ENCODE results near the gene FOXL1.
A peak's percentile ranks its signal among the peaks of the same experiment; 100 is the strongest.

The FOXL1 gene

DNA sequence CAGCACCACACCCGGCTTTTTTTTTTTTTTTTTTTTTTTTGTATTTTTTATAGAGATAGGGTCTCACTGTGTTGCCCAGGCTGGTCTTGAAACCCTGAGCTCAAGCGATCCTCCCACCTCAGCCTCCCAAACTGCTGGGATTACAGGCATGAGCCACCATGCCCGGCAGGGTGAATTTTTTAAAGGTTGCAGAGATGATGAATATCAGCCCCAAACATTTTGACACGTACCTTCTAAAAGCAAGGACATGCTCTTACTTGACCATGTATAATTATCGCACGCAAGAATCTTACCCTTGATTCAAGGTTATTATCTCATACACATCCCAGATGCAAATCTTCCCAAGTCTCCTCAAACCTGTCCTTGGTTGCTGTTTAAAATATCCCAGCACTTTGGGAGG lies 16.0 kb upstream of the FOXL1 start:
- no peak overlapping the region for H3K4me3 ChIP-seq (replicated peaks in 1 of 2; ENCODE audit: low read depth in 2 of 2, low read length in 2 of 2)
- TF ChIP-seq, protein P1, sequence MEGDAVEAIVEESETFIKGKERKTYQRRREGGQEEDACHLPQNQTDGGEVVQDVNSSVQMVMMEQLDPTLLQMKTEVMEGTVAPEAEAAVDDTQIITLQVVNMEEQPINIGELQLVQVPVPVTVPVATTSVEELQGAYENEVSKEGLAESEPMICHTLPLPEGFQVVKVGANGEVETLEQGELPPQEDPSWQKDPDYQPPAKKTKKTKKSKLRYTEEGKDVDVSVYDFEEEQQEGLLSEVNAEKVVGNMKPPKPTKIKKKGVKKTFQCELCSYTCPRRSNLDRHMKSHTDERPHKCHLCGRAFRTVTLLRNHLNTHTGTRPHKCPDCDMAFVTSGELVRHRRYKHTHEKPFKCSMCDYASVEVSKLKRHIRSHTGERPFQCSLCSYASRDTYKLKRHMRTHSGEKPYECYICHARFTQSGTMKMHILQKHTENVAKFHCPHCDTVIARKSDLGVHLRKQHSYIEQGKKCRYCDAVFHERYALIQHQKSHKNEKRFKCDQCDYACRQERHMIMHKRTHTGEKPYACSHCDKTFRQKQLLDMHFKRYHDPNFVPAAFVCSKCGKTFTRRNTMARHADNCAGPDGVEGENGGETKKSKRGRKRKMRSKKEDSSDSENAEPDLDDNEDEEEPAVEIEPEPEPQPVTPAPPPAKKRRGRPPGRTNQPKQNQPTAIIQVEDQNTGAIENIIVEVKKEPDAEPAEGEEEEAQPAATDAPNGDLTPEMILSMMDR (IDR thresholded peaks at IDR 0.05; ENCODE audit: low read depth, low read length) = no peak
- DNase-seq (ENCODE audit: low read depth in 2 of 2) = no peak

- peak overlapping the region; percentile 6 to 42 for H3K4me3 ChIP-seq (replicated peaks in 1 of 2; ENCODE audit: low read depth in 2 of 2, low read length in 2 of 2)
- peak; percentile 93 to 96 for DNase-seq (ENCODE audit: low read depth in 2 of 2)
- TF ChIP-seq, protein P1 (IDR thresholded peaks at IDR 0.05; ENCODE audit: low read depth, low read length) = peak; percentile 100
These were observed 14.6 kb upstream of the FOXL1 start for GRCh38 chr16:86563469-86564345.

DNA sequence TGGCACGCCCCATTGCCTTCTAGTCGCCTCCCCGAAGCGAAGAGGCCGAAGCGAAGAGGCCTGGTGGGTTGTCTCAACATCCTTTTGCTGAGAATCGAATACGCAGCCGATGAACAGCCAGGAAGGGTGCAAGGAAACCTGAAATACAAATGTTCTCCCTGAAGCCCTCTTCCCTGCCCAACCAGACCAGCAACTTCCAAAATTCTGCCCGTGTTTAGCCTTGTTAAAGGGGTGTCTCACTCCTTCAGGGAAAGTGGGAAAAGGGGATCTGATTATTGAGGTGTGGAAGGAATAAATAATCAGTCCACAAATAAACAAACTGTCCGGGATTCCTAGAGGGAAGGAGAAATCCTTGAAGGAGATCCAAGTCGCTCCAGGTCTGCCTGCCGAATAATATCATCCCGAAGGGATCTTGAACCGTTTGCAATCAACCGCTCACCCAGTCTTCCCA lies 13.1 kb upstream of the FOXL1 start:
- TF ChIP-seq, protein P1 (IDR thresholded peaks at IDR 0.05; ENCODE audit: low read depth, low read length) = no peak
- DNase-seq (ENCODE audit: low read depth in 2 of 2) = peak in 1 of 2 donors; percentile 44
- peak overlapping the region in 1 of 2 donors; percentile 87 for H3K4me3 ChIP-seq (replicated peaks in 1 of 2; ENCODE audit: low read depth in 2 of 2, low read length in 2 of 2)

GRCh38 chr16:86565644-86566511 lies 12.5 kb upstream of the FOXL1 start:
- TF ChIP-seq, protein P1 (IDR thresholded peaks at IDR 0.05; ENCODE audit: low read depth, low read length) = no peak
- peak overlapping the region in 1 of 2 donors; percentile 87 for H3K4me3 ChIP-seq (replicated peaks in 1 of 2; ENCODE audit: low read depth in 2 of 2, low read length in 2 of 2)
- peak in 1 of 2 donors; percentile 62 for DNase-seq (ENCODE audit: low read depth in 2 of 2)

DNA sequence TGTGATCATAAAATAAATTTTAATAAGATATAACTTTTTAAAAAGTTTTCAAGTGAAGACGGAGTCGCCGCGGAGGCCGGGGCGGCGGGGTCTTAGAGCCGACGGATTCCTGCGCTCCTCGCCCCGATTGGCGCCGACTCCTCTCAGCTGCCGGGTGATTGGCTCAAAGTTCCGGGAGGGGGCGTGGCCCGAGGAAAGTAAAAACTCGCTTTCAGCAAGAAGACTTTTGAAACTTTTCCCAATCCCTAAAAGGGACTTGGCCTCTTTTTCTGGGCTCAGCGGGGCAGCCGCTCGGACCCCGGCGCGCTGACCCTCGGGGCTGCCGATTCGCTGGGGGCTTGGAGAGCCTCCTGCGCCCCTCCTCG lies 11.8 kb upstream of the FOXL1 start, which contains the start of gene FOXC2:
FOXC2 (plus strand) TSS at position 229 of the 365 bp plus-strand sequence. CDS start 507 bp downstream, outside the sequence.
- peak; percentile 96 to 98 for DNase-seq (ENCODE audit: low read depth in 2 of 2)
- TF ChIP-seq, protein P1 (IDR thresholded peaks at IDR 0.05; ENCODE audit: low read depth, low read length) = no peak
- peak within 1 kb of the TSS; percentile 74 to 87 for H3K4me3 ChIP-seq (replicated peaks in 1 of 2; ENCODE audit: low read depth in 2 of 2, low read length in 2 of 2)

DNA sequence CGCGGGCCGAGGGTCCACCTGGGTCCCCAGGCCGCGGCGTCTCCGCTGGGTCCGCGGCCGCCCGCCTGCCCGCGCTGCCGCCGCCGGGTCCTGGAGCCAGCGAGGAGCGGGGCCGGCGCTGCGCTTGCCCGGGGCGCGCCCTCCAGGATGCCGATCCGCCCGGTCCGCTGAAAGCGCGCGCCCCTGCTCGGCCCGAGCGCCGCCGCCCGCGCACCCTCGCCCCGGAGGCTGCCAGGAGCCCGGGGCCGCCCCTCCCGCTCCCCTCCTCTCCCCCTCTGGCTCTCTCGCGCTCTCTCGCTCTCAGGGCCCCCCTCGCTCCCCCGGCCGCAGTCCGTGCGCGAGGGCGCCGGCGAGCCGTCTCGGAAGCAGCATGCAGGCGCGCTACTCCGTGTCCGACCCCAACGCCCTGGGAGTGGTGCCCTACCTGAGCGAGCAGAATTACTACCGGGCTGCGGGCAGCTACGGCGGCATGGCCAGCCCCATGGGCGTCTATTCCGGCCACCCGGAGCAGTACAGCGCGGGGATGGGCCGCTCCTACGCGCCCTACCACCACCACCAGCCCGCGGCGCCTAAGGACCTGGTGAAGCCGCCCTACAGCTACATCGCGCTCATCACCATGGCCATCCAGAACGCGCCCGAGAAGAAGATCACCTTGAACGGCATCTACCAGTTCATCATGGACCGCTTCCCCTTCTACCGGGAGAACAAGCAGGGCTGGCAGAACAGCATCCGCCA lies 11.2 kb upstream of the FOXL1 start:
- TF ChIP-seq, protein P1 (IDR thresholded peaks at IDR 0.05; ENCODE audit: low read depth, low read length) = no peak
- H3K4me3 ChIP-seq (replicated peaks in 1 of 2; ENCODE audit: low read depth in 2 of 2, low read length in 2 of 2) = peak overlapping the region; percentile 74 to 87
- peak; percentile 67 to 86 for DNase-seq (ENCODE audit: low read depth in 2 of 2)
